Posterior cingulate gyrus (tissue), 11 donors: ENCODE results near the gene KCNQ1OT1.
A peak's percentile ranks its signal among the peaks of the same experiment; 100 is the strongest.

Experiments used
- DNase-seq, 10 donors: peaks; one replicate each; pipeline versions ENCODE4 v3.0.0 to v3.0.0-alpha.2; 2020 to 2021; ENCODE audit warnings: mixed read lengths in 3 of 10
- intact Hi-C: fragments of 100-400 bp; cut with DNase I; formaldehyde crosslinking; loops from one replicate; pipeline ENCODE4 v1.15.1; 2023

The KCNQ1OT1 gene

DNA sequence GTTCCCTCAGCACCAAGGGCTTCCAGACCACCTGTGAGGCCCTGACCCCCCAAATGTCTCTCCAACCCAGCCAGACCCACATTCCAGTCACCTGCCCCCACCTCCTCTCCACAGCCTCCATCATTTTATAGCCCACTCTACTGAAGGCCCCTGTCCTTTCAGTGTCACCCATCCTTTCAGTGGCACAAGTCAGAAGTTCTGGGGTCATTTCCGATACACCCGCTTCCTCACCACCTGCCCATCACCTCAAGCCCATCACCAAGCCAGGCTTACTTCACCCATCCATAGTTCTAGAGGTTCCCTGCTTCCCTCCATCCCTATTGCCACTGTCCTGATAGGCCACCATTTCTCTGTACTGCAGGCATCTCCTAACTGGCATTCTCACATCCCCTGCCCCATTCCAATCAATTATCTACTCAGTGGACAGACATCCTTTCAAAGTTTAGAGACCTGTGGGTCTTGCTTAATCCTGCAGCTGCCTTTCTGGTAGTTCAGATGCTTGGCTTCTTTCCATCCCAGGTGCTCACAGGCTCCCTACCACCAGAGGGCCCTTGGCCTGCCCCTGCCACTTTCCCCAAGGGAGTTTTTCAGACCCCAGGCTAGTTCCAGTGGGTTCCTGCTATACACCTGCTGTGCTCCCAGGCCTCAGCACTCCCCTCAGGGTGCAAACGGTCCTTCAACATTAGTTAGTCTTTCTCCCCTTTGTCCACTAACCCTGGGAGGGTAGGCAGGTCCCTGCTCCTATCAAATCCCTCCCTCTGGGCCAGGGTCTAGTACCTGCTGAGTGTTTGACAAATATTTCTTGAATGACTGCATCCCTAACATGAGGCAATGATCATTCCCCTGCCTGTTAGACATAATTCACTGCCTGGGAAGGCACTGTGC, 7.6 kb downstream of the KCNQ1OT1 start:
- peak in 3 of 10 donors; percentile 3 to 35 (median 4) for DNase-seq
- intact Hi-C loops = no loop called here

DNA sequence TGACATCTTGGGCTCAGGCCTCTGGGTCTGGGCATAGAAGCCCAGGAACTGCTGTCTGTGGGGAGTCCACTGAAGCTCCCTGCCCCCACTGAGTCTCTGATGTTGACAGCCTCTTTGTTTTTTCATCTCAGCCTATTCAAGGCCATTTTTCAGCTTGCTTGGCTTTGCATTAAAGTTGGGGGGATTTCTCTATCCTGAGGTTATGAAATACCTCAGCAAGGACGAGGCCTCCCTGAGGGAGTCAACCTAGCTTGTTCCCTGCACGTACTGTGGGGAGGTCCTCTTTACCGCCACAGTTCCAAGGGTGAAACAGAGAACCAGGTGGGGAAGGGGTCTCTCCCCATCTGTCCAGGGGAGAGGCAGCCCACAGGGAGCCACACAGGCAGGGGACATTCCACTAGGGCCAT, 8.4 kb downstream of the KCNQ1OT1 start:
- DNase-seq = peak in 4 of 10 donors; percentile 1 to 43 (median 24)
- intact Hi-C loops = no loop called here

DNA sequence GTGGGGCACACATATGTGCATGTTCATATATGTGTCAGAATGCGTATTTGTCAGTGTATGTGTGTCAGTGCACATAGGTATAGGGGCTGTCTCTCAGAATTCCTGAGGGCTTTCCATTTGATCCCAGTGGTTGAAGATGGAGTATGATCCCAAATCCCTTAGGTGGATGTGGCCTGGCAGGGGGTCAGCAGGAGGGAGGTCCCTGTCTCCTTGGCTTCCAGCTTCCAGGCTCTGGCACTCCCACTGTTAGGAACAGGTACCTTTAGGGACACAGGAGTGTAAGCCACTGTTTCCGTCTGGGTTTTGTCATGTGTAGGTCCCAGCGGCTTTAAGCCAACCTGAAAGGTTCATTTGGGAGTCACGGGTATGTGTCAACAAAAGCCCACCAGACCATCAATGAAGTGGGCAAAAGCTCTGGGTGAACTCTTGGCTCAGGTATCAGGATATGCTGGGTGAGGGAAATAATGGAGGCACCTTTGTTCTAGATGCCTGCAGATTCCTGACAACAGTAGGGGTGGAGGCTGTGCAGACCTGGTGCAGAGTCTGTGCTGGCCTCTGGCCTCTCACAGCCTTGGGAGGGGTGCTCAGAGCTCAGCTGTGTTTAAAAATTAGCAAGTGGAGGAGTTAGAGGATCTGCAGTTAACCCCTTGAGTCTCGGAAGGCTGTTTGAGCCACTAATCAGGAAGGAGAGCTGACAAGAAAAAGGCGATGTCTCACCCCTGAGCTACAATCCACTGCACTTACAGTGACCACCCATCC, 9.0 kb downstream of the KCNQ1OT1 start:
- intact Hi-C loops = no loop called here
- peak in 2 of 10 donors; percentile 5 to 55 for DNase-seq

DNA sequence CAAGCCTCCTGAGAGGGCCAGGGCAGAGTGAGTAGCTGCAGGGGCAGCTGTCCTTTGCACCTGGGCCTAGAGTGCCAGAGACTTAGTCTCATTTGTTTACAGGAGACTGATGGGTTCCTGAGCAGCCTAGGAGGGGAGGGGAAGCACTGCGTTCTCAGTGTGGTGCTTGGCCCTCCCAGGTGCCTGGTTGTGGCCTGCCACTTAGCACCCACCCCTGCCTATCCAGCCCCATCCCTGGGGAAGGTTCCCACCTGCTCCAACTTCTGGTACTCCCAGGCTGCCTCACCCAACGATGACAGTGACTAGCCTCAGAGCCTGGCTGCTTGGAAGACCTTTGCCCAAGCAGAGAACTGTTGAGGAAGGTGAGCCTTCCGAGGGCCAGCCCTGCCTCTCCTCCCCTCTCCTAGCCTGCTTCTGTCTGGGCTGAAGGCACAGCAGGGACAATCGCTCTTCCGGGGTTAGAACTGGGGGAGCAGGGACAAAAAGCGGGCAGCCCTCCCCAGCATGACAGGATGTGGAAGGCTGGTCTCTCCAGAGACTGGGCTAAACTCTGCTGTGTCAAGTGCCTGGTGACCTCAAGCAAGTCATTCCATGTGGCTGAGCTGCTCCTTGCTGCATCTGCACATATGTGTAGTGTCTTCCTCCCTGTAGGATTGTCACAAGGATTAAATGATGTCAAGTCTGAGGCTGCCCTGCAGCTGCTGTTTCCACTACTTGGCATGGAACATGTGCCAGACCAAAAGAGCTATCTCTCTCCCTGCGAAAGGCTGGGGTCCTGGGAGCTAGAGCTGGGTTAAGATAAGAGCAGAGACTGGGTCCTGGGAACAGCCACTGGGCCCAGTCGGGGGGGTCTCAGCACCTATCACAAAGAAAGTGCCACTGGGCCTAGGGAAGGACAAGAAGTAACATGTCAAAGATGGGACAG, 9.9 kb downstream of the KCNQ1OT1 start:
- intact Hi-C loops = no loop called here
- DNase-seq = peak in 4 of 10 donors; percentile 4 to 45 (median 42)

DNA sequence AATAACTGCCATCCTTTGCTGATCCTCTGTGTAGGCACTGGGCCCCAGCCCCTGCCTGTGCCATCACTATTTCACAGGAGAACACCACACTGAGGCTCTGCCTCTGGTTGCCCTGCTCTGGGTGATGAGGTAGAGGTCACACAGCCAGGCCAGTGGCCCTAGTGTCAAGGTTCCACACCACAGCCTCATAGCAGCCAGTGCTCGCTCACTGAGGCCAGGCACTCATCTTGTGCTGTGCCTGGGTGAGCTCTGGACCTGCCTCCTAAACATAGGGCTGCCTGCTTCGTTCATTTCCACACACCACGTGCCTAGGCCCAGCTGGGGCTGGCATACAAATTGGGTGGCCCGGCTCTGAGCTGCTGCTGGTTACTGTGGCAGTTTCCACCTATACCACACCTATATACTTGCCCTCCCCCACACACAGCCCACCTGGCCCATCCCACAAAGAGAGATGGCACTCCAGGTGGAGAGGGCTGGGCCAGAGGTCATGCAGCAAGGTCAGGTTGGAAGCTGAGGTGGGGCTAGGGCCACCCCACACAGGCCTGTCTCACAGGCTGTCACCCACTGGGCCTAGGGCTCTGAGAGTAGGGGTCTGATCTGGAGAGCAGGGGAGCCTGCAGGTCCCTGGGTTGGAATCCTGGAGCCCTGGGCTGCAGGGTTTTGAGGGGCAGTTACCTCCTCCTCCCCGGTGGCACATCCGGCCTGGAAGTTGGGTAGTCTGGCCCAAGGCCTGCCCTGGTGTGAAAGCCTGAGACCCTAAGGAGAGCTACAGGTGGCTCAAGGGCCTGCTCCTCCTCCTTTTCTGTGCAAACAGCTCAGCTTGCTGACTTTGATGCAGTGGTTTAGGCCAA, 11.2 kb downstream of the KCNQ1OT1 start:
- intact Hi-C loops = no loop called here
- peak in 4 of 10 donors; percentile 4 to 80 (median 65) for DNase-seq

DNA sequence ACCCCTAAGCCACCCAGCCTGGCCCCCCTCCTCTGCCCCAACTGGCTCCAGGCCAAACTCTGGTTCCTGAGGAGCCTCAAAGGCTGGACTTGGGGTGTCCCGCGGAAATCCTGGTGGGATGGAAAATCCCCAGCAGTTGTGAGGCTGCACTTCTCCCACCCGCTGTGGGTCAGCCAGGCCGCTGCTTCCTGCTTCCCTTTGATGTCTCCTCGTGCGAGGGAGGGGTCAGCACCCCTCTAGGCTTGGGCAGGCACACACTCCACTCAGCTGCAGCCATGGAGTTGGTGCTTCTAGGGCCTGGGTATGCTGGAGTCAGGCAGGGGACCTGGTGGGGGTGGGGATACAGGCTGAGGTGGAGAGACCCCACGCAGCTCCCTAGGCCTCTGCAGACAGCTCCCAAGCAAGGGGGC, 12.0 kb downstream of the KCNQ1OT1 start:
- DNase-seq = peak in 4 of 10 donors; percentile 7 to 71 (median 64)
- intact Hi-C loops = no loop called here

DNA sequence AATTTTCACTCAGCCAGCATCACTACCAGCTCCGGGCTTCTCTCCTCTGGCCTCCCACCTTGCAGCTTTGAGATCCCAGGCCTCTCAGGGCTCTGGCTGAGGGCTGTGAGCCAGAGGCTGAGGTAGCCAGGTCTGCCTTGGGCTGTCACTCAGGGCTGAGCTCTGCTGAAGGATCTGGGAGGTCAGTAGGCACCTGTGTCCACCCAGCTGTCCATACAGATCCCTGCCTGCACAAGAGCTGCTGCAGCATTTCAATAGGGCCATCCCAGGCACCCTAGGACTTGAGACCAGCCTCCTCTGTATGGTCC, 12.6 kb downstream of the KCNQ1OT1 start:
- DNase-seq = peak in 3 of 10 donors; percentile 4 to 61 (median 39)
- intact Hi-C loops = no loop called here

DNA sequence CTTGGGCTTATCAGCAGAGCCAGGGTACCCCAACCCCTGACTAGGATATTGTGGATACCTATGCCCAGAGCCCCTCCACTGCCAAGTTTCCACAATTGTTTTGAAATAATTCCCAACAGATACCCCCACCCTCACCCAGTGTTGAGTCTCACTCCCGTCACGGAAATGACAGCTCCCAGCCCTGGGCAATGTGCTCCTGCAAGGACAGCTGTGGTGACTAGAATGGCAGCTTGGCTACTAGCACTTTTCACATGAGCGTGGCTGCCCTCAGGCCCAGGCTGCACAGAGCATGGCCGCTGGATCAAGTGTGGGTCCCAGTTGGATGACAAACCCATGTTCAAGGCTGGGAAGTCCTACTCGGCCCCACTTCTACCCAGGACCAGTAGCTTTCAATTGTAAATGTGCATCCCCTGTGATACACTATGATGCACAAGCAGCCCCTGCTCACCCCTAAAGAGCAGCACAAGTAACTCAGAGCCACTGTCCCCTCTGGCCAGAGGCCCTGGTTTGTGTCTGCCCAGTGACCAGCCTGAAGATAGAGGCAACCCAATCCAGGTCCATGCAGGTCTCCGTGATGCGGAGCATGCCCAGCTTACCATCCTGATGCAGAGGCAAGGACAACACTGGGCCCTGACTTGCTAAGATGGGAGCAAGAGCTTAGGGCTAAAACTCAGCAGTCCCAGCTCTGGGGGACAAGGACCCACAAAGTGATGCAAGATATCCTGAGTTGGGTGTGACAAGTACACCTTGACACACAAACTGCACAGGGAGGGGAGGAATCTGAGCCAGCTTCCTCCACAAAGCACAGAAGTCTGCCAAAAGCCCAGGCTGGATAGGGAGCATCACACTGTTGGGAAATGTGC, 13.2 kb downstream of the KCNQ1OT1 start:
- DNase-seq = peak in 4 of 10 donors; percentile 1 to 81 (median 47)
- intact Hi-C loops = no loop called here

DNA sequence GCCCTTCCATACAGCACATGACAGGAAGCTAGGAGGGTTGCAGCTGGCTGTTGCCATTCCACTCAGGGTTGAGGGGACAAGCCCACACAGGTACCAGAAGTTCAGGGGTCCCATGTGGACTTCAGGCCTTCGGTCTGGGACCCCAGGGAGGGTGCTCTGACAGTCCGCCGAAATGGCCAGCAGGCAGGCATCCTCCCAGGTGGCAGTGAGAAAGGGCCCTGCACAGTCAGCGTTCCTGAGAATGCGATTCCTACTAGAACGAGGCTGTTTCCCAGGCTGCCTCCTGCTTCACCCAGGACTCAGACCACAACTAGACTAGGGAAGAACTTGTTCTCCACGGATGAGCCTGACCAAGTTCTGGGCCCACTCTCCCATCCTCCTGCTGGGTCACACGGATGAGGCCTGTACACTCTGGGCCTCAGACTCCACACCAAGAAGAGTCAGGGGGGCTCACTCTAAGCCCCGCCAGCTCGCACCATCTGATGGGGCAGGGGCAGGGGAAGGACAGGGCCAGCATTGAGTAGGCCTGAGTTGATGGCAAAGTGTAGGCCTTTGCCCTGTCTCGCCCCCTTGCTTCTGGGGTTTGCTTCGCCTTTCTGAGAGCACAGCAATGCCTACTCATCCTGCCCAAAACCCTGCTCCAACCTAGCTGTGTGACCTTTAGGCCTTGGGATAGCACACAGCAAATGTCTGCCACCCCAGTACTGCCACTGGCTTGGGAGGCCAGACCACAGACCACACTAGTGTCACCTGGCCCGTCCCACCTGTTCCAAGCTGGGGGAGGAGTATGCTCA, 14.0 kb downstream of the KCNQ1OT1 start:
- peak in 4 of 10 donors; percentile 2 to 58 (median 52) for DNase-seq
- intact Hi-C loops = no loop called here

DNA sequence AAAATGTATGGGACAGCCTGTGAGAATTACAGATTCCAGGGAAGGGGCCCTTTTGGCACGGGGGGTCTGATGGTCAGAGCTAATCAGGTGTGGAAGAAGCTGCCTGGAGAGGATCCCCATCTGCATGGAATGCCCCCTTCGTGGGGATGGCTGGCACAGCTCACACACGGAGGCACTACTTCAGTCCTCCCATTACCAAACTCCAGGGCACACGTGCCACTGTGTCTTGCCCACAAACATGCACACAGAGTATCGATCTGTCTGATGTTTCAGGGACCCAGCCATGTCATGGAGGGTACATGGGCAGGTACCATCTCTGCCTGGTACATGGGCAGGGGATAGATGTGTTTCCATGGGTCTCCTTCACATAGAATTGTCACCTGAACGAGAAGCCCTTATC, 14.7 kb downstream of the KCNQ1OT1 start:
- intact Hi-C loops = no loop called here
- DNase-seq = peak in 3 of 10 donors; percentile 0 to 43 (median 39)

DNA sequence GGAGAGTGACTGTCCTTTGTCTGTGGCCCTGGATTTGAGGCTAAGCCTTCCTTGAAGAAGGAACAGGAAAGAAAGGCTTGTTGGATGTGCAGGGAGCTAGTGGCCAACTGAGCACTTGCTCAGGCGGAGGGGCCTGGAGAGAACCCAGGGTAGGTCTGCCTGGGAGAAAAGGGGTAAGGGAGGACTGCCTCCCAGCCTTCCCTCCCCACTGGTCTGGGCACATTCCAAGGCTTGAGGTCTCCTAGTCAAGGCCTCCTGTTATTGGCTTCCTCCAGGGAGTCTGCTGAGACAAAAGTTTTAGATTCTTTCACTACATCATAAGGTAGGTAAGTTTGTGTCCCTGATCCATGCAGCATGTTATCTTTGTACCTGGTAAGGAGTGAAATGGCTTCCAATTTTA, 15.2 kb downstream of the KCNQ1OT1 start:
- intact Hi-C loops = no loop called here
- peak in 2 of 10 donors; percentile 23 to 24 for DNase-seq

DNA sequence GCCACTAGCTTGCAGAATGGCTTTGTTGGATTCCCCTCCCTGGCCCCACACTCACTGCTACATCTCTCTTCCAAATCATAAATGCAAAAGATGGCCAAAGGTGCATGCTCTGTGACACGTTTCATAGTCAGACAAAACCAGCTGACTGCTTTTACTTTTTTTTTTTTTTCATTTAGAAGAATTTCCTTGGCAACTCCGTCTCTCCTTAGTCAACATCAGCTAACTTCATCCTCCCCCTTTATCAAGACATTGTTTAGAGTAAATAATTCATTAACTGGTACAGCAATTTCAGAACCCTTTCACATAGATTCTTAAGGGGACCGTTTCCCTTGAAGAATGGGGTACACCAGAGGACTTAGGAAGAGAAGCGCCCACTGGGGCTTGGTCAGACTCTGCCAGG, 16.0 kb downstream of the KCNQ1OT1 start:
- intact Hi-C loops = no loop called here
- DNase-seq = peak in 1 of 10 donors; percentile 16

DNA sequence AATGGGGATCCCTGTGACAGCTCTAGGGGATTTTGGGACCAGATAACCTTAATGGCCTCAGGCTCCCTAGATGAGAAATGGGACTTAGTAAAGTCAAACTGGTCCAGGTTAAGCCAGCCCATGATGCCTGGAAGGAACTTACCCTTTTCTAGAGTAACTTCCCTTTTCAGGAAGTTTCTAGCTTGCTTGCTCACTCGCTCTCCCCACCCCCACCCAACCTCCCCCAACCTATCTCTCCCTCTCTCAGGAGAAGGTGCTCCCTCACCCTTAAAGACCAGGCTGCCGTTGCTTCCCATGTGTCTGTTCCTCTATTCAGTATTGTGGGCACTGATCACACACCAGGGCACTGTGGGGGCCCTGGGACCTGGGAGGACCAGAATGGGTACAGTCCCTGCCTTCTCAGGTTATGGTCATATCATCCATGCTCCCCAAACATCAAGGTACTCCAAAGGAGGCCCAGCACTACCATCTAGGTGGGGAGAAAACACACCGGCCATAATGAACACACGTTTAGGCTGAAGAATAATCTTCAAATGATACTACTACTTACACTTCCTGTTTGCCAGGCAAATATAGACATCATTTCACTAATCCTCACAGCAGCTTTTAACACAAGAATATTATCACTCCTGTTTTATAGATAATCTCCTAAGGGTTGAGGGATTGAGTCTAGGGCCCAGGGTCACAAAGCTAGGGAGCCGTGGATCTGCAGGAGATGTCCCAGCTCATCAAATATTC, 18.2 kb downstream of the KCNQ1OT1 start:
- intact Hi-C loops = no loop called here
- peak in 1 of 10 donors; percentile 15 for DNase-seq

DNA sequence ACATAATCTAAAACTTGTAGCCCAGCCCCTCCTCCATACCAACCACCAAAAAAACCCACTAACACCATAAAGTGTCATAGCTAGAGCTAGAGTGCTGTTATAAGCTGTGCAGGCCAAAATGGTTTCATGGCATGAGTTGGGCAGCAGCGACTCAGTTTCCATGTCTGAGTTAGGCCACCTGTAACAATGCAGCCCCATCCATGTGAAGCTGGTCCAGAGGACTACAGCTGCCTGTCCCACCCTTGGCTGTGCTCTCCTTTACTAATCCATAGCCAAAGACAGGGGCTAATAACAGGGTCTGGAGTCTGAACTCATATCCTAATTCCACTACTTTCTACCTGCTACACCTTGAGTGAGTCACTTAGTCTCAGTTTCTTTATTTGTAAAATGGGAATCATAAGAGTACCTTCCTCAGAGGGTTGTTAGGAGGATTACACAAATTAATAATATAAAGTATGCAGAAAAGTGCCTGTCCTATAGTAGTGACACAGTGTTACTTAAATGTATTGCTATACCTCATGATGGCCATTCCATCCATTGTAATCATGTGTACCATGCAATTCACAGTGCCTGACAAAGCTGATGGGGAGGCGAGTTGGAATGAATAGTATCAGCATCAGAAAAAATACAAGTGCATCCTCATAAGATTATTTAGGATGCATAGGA, 20.6 kb downstream of the KCNQ1OT1 start:
- intact Hi-C loops = no loop called here
- peak in 1 of 10 donors; percentile 5 for DNase-seq

DNA sequence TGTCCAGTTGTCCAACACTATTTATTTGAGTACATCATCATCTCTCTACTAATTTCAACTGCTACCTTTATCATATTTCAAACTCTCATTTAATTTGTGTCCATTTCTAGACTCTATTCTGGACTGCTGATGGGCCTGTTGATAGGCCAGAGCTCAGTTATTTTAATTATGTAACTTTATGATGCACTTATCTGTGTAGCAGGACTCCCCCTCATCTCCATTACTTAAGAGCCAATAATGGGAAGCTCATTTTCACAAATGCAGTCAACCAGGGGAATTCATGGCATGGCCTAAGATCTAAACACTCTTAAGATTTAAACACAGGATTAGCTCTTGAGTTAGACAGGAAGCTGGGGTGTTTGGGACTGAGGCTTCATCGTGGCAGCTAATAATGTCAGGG, 21.4 kb downstream of the KCNQ1OT1 start:
- DNase-seq = no peak
- intact Hi-C loops = no loop called here

DNA sequence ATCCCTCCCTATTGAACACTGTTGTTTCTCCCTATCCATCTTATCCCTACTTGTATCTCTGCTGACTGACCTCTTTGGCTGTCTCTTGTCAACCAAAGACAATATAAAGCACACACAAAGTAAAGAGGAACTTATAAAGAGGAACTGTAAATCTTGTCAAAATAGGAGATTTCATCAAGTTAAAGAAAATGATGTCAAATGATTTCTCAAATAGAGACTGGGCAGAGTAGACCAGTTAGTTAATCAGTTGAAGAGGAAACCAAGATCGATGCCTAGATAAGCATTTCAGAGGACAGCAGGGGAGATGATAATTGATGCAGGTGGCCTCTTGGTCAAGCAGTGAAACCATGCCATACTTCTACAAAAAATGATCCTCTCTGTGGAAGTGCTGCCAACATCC, 22.7 kb downstream of the KCNQ1OT1 start:
- intact Hi-C loops = no loop called here
- DNase-seq = peak in 1 of 10 donors; percentile 3

DNA sequence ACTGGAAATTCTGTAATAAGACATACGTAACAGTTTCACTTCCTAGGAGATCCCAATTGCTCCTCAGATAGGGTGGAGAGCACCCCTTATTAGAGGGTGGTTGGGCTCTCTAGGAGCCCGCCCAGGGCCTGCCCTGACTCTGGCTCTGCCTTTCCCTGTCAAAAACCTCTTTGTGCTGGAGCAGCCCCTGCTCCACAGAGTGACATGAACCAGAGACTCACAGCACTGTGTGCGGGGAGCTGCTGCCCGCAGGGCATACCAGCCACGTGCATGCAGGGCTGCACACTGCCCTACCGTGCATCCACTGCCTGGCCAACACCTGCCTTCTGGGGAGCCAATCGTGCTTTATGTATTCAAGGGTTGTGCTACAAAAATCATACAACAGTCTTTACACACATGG, 24.3 kb downstream of the KCNQ1OT1 start:
- intact Hi-C loops = no loop called here
- peak in 4 of 10 donors; percentile 35 to 88 (median 60) for DNase-seq
